Epithelial cell of esophagus (primary cell): ENCODE results near the gene NOC4L.
A peak's percentile ranks its signal among the peaks of the same experiment; 100 is the strongest.

Experiments used
- DNase-seq: peaks from one replicate; pipeline ENCODE4 v3.0.0; 2010; ENCODE audit warnings: low read depth
- H3K4me3 ChIP-seq: 2 replicates; pipeline ENCODE4 v1.5.1; 2011; ENCODE audit warnings: mild to moderate bottlenecking, low read length, control low read depth
- CTCF ChIP-seq: IDR thresholded peaks from 2 replicates; pipeline ENCODE4 v1.5.1; 2011; ENCODE audit warnings: low read depth, mild to moderate bottlenecking, low read length, control low read depth, inconsistent platforms; ENCODE audit not compliant: insufficient read depth; ENCODE audit errors: missing control alignments

NOC4L gene

DNA sequence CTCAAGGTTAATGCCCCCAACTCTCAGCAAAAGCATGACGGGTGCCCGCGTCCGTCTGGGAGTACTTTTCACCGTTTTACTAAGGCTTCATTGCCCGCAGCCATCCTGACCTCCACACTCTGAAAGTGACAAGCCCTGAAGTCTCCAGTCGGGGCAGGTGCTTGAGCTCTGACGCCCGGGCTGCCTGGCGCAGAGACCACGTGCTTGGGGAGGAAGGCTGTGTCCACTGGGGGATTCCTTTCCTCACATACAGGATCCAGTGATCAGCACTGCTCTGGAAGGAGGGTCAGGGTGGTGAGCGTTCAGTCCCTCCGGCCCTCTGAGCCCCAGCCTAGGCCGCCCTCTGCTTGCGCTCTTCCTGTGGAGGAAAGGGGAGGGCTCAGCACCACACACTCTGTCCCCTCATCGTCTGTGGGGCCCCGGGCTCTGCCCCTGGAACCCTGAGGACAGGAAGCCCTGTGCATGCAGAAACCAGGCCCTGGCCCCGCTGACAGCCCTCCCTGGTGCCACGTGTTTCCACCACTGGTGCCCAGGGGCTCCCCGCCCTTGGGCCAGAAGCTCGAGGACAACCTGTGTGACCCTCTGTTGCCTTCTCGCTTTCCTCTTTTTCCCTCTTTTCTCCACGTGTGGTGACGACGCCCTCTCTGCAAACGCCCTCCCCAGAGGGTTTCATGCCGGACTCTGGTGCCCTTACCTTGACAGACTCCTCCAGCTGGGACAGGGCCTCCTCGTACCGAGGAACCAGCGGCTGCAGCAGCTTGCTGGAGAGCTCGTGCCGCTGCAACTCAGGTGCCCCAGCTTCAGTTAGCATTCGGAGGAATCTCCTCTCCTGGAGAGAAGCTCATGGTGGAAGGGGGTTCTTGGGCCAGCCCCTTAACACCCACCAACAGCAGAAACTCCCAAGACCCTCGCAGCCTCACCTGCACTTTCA, 5.1 kb upstream of the NOC4L start:
- no peak for DNase-seq
- TF ChIP-seq CTCF: no peak
- H3K4me3 ChIP-seq: no peak overlapping the region

GRCh38 chr12:132139912-132140311, 4.3 kb upstream of the NOC4L start:
- no peak for TF ChIP-seq CTCF
- DNase-seq: no peak
- H3K4me3 ChIP-seq: no peak overlapping the region

- DNase-seq: no peak
- H3K4me3 ChIP-seq: no peak overlapping the region
- no peak for TF ChIP-seq CTCF
Measured at GRCh38 chr12:132140501-132140900, 3.8 kb upstream of the NOC4L start.

GRCh38 chr12:132140918-132141841, 3.1 kb upstream of the NOC4L start:
- no peak overlapping the region for H3K4me3 ChIP-seq
- no peak for DNase-seq
- TF ChIP-seq CTCF: no peak

DNA sequence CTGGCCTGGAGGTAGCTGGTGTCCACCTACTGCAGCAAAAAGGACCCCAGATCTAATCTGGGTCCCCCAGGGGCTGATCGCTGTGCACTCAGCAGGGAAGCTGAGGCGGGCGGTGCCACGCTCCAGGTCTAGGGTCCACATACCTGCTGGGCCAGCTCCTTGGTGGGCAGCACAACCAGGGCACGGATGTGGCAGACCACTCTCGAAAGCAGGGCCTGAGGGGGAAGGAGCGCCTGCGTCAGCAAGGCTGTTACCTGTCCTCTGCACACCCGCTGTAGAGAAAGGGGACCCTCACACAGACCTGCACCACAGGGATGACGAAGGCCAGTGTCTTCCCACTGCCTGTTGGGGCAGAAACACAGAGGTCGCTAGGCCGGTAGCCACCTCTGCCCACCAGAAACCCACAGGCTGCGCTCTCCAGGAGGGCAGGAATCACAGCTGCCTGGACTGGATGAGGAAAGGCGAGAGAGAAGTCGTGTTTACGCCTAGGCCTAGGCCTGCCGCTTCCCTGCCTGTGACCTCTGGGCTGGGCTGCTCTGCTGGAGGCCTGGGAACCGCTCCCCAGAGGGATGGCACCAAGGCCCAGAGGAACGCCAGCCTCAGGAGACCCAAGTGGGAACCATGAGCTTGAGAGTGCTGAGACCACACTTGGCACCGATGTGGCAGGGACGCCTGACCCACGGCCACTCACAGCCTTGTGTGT, 2.1 kb upstream of the NOC4L start:
- no peak for TF ChIP-seq CTCF
- DNase-seq: no peak
- no peak overlapping the region for H3K4me3 ChIP-seq

DNA sequence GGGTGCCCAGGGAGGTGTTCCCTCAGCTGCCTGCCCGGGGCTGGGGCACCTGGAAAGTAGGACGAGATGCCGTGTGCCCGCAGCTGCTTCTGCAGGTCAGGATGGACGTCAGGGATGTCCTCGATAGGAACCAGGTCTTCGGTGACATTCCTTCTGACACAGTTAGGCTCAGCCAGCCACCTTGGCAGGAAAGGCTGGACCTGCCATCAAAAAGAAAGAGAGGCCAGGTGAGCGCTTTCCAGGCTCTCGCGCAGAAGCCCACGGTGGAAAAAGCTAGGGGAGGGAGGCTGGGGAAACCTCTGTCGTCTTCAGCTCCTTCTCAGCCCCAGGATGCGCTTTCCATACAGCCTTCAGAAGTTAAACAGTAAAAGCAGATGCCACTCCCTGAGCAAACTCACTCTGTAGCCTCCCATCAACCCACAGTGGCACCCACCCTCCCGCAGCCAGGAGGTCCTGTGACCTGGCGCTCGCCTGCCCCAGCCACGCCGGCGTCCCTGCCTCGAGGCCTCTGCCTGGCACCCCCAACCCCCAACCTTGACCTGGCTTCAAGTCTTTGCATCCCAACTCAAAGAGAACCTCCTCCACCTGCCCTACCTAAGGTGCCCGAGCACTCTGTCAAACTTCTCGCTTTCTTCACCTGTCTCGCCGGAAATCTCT, 1.4 kb upstream of the NOC4L start:
- DNase-seq: no peak
- no peak for TF ChIP-seq CTCF
- H3K4me3 ChIP-seq: peak overlapping the region; percentile 60
